Chondrocyte (in vitro differentiated cells): Measurements from ENCODE around the gene TMUB1. TPM values are rescaled to one million over a fixed set of nuclear protein-coding genes. Genes with fewer than 3 reads are reported as not detected.

Experiments used
- DNase-seq: peaks from one replicate; pipeline ENCODE4 v3.0.0; 2021; ENCODE audit warnings: mixed read lengths, low spot score
- H3K27ac Mint-ChIP-seq: one replicate; pipeline ENCODE4 v1.8.0; 2021; ENCODE audit warnings: mild to moderate bottlenecking, moderate library complexity, mixed read lengths; ENCODE audit not compliant: unreplicated experiment
- H3K27me3 Mint-ChIP-seq: 2 replicates; pipeline ENCODE4 v1.8.0; 2021; ENCODE audit warnings: low read depth, mixed read lengths
- H3K36me3 Mint-ChIP-seq: 2 replicates; pipeline ENCODE4 v1.8.0; 2021; ENCODE audit warnings: low read depth, mixed read lengths
- H3K4me1 Mint-ChIP-seq: 2 replicates; pipeline ENCODE4 v1.8.0; 2021; ENCODE audit warnings: low read depth, mild to moderate bottlenecking, mixed read lengths
- H3K4me3 Mint-ChIP-seq: one replicate; pipeline ENCODE4 v1.8.0; 2021; ENCODE audit warnings: mild to moderate bottlenecking, moderate library complexity, mixed read lengths; ENCODE audit not compliant: unreplicated experiment
- H3K9me3 Mint-ChIP-seq: 2 replicates; pipeline ENCODE4 v1.8.0; 2021; ENCODE audit warnings: low read depth, mixed read lengths
- CTCF ChIP-seq: fragments of 200-600 bp; sonication (generic); IDR thresholded peaks from 2 replicates; pipeline ENCODE4 v1.5.0; 2021; ENCODE audit warnings: antibody characterized with exemption, mild to moderate bottlenecking, moderate library complexity
- total RNA-seq: library from RNA; stranded (reverse); gene quantifications from 3 replicates; pipeline ENCODE4 v1.2.1, GENCODE V29; 2021

Gene TMUB1
- total RNA-seq, 1 donor from 2014 or later = 33.2 TPM

- Mint-ChIP-seq H3K27me3 (no peaks in the 10 kb centered on the region), H3K4me3 (peak overlapping the region; percentile 58), H3K4me1 (peaks cover 9% of the 10 kb centered on the region), H3K9me3 (no peaks in the 10 kb centered on the region), H3K27ac (no peak overlapping the region), H3K36me3 (peaks cover 27% of the 10 kb centered on the region)
- DNase-seq = no peak
- no peak for TF ChIP-seq CTCF
Observed at GRCh38 chr7:151125846-151126481, 42.7 kb upstream of the TMUB1 start.

GRCh38 chr7:151125470-151125845 is 42.2 kb upstream of the TMUB1 start:
- peak overlapping the region; percentile 58 for H3K4me3 Mint-ChIP-seq
- no peak overlapping the region for H3K27ac Mint-ChIP-seq
- no peaks in the 10 kb centered on the region for H3K27me3 Mint-ChIP-seq
- no peaks in the 10 kb centered on the region for H3K9me3 Mint-ChIP-seq
- peaks cover 9% of the 10 kb centered on the region for H3K4me1 Mint-ChIP-seq
- DNase-seq = no peak
- TF ChIP-seq CTCF = peak; percentile 21
- peaks cover 32% of the 10 kb centered on the region for H3K36me3 Mint-ChIP-seq

DNA sequence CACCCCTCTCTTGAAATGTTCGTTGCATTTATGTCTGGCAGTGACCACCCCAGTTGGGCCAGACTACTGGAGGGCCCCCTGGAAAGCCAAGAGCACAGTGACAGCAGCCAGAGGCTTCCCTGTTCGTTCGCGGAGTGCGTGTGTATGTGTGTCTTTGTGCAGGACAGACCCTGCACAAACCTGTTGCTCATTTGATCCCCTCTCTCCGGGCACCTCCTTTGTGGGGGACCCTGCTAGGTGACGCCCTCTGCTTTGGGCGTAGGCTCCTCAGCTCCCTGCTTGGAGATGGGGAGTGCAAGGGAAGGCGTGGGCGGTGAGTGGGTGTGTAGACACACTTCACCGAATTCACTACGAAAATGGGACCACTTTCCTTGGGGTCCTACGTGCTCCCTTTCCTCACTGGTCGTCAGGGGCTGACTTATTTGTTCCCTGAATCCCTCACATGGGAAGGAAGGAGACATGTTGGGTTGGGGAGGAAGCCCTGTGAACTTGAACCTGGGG is 41.7 kb upstream of the TMUB1 start:
- DNase-seq = no peak
- Mint-ChIP-seq H3K27me3 (no peaks in the 10 kb centered on the region), H3K4me1 (peaks cover 9% of the 10 kb centered on the region), H3K27ac (no peak overlapping the region), H3K9me3 (no peaks in the 10 kb centered on the region), H3K36me3 (peaks cover 32% of the 10 kb centered on the region), H3K4me3 (no peak overlapping the region)
- TF ChIP-seq CTCF = no peak

- H3K36me3 Mint-ChIP-seq = peaks cover 33% of the 10 kb centered on the region
- H3K9me3 Mint-ChIP-seq = no peaks in the 10 kb centered on the region
- H3K27me3 Mint-ChIP-seq = no peaks in the 10 kb centered on the region
- H3K27ac Mint-ChIP-seq = no peak overlapping the region
- no peak for DNase-seq
- no peak for TF ChIP-seq CTCF
- H3K4me1 Mint-ChIP-seq = peaks cover 9% of the 10 kb centered on the region
- H3K4me3 Mint-ChIP-seq = no peak overlapping the region
Observed at GRCh38 chr7:151124481-151124880, 41.2 kb upstream of the TMUB1 start.

DNA sequence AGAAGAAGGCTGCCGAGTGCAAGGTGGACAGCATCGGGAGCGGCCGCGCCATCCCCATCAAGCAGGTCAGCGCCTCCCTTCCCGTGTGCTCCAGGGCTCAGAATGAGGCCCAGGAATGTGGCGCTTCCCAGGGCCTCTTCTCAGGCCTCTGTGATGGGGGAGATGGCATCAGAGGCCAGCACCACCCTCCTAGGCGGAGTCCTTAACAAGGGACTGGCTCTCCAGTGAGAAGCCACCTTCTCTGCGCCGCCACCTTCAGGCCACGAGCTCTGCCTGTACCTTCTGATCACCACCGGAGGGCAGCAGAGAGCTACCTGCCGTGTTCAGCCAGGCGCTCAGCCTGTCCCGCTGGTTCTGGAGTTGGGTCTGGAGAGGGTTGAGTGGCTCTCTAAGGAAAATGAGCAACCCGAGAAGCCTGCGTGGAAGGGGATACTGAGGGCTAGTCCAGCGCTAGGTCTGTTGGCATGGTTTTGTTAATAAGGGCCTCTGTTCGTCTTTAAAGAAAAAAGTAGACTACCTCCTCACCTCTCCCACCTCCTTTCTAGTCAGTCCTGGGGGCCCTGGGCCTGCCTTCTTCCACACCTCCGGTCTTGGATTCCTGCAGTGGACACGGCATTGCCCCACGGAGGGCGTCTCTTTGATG is 40.6 kb upstream of the TMUB1 start:
- no peak overlapping the region for H3K4me3 Mint-ChIP-seq
- no peak for DNase-seq
- peak; percentile 97 for TF ChIP-seq CTCF
- H3K4me1 Mint-ChIP-seq = peaks cover 9% of the 10 kb centered on the region
- no peak overlapping the region for H3K27ac Mint-ChIP-seq
- H3K36me3 Mint-ChIP-seq = peaks cover 37% of the 10 kb centered on the region
- H3K9me3 Mint-ChIP-seq = no peaks in the 10 kb centered on the region
- H3K27me3 Mint-ChIP-seq = no peaks in the 10 kb centered on the region
